NT2/D1 (cell line): ENCODE measurements around the gene PNPO.
"Not testable (repeated sequence)": the region's sequence is repeated elsewhere in the genome, so short reads cannot be mapped to it uniquely, and the experiment has no call there.

Source experiments
- SUZ12 ChIP-seq: IDR thresholded peaks from 2 replicates; pipeline ENCODE4 v1.6.1; 2011; ENCODE audit not compliant: insufficient read length, insufficient read depth; ENCODE audit errors: extremely low read depth
- YY1 ChIP-seq: IDR thresholded peaks from 2 replicates; pipeline ENCODE4 v1.6.1; 2011; ENCODE audit not compliant: insufficient read length, insufficient read depth

GRCh38 chr17:47919889-47920288, 21.5 kb upstream of the PNPO start:
- TF ChIP-seq SUZ12, YY1: not testable (repeated sequence)
